NCI-H128 (cell line): Measurements from ENCODE around the gene ZACN.

Experiments used
- DNase-seq: peaks from one replicate; lab custom pipeline; 2025; ENCODE audit not compliant: unreplicated experiment; lab: John Stamatoyannopoulos, UW

Gene ZACN

GRCh38 chr17:76102944-76103273, 23.9 kb downstream of the ZACN start:
- DNase-seq: no peak

- DNase-seq: peak; percentile 89
Observed at GRCh38 chr17:76103274-76104139, 24.5 kb downstream of the ZACN start, which contains the start of gene EXOC7. Gene EXOC7, minus strand, starts transcription at chr17:76103787. Its CDS starts 95 bp downstream, at chr17:76103692.

- no peak for DNase-seq
Observed at GRCh38 chr17:76104140-76104895, 25.3 kb downstream of the ZACN start.

GRCh38 chr17:76104896-76105231, 25.9 kb downstream of the ZACN start:
- no peak for DNase-seq

- DNase-seq: no peak
Observed at GRCh38 chr17:76106703-76107102, 27.7 kb downstream of the ZACN start.

- no peak for DNase-seq
Observed at GRCh38 chr17:76107509-76107908, 28.5 kb downstream of the ZACN start.

- no peak for DNase-seq
Observed at GRCh38 chr17:76111956-76112355, 33.0 kb downstream of the ZACN start.

- DNase-seq: no peak
Observed at GRCh38 chr17:76115138-76115754, 36.3 kb downstream of the ZACN start.

- DNase-seq: no peak
Observed at GRCh38 chr17:76119409-76120371, 40.7 kb downstream of the ZACN start.

- no peak for DNase-seq
Observed at GRCh38 chr17:76120658-76121008, 41.7 kb downstream of the ZACN start.

- DNase-seq: no peak
Observed at GRCh38 chr17:76121932-76122430, 43.0 kb downstream of the ZACN start.

GRCh38 chr17:76122431-76123190, 43.6 kb downstream of the ZACN start:
- no peak for DNase-seq

- DNase-seq: no peak
Observed at GRCh38 chr17:76123191-76123499, 44.2 kb downstream of the ZACN start.

GRCh38 chr17:76123749-76124581, 45.0 kb downstream of the ZACN start:
- DNase-seq: no peak

GRCh38 chr17:76124582-76125390, 45.8 kb downstream of the ZACN start:
- no peak for DNase-seq

- DNase-seq: no peak
Observed at GRCh38 chr17:76125391-76125675, 46.4 kb downstream of the ZACN start.

- no peak for DNase-seq
Observed at GRCh38 chr17:76125922-76126321, 46.9 kb downstream of the ZACN start.

- no peak for DNase-seq
Observed at GRCh38 chr17:76130473-76130872, 51.5 kb downstream of the ZACN start.
